ENCODE results near the gene PODXL2.

- TF ChIP-seq CTCF (IDR thresholded peaks at IDR 0.05; ENCODE audit: control extremely low read depth in 1 of 3, insufficient read depth in 1 of 3, low read depth in 1 of 3, low read length in 3 of 3) (no peak), CEBPB (IDR thresholded peaks at IDR 0.05; ENCODE audit: low read depth, low read length) (no peak), CHD1 (IDR thresholded peaks at IDR 0.05; ENCODE audit: low read depth, low read length) (no peak), GTF2F1 (IDR thresholded peaks at IDR 0.05; ENCODE audit: borderline replicate concordance, low read depth, low read length) (no peak), YY1 (IDR thresholded peaks at IDR 0.05; ENCODE audit: low read depth, low read length) (no peak)
Measured at GRCh38 chr3:127614928-127615589, 13.9 kb upstream of the PODXL2 start.

All from H1 (cell line).